ENCODE measurements around the gene RFX2.
"Not testable (repeated sequence)": the region's sequence is repeated elsewhere in the genome, so short reads cannot be mapped to it uniquely, and the experiment has no call there.

Gene RFX2

GRCh38 chr19:6116749-6117430 lies 6.6 kb upstream of the RFX2 start:
- DNase-seq (no peak), ATAC-seq (replicated peaks) (no peak)
- Mint-ChIP-seq H3K4me1 (ENCODE audit: low read depth in 2 of 2) (no peaks in the 10 kb centered on the region), H3K9me3 (peaks cover 0 to 2% of the 10 kb centered on the region in 2 donors), H3K4me3 (no peak overlapping the region), H3K27me3 (peaks cover 28 to 30% of the 10 kb centered on the region in 2 donors), H3K27ac (no peak overlapping the region), H3K36me3 (ENCODE audit: insufficient read depth) (no peaks in the 10 kb centered on the region)

DNA sequence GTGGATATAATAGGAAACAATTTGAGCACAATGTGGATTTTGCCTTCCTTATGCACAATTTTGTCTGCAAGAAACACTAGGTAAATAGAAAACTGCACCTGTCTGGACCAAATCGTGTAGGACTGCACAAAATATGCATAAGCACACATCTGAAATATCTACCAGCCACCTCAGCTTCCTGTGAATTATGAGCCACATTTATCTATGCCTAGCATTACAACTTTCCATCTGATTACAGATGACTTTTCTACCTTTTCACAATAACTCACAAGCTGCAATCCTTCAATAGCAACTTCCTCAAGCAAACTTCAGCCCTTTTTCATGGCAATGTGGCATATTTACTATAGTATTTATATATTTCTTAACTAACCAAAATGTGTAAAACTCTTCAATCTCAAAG lies 5.7 kb upstream of the RFX2 start:
- Mint-ChIP-seq H3K4me1 (ENCODE audit: low read depth in 2 of 2) (peaks cover 3 to 5% of the 10 kb centered on the region in 2 donors), H3K9me3 (peaks cover 0 to 2% of the 10 kb centered on the region in 2 donors), H3K27ac (no peak overlapping the region), H3K4me3 (no peak overlapping the region), H3K27me3 (peaks cover 28 to 30% of the 10 kb centered on the region in 2 donors), H3K36me3 (ENCODE audit: insufficient read depth) (no peaks in the 10 kb centered on the region)
- ATAC-seq (replicated peaks) (no peak), DNase-seq (no peak)

- Mint-ChIP-seq H3K9me3 (no peaks in the 10 kb centered on the region), H3K4me3 (no peak overlapping the region), H3K36me3 (ENCODE audit: insufficient read depth) (peaks cover 11% of the 10 kb centered on the region), H3K27me3 (peaks cover 22 to 32% of the 10 kb centered on the region in 2 donors), H3K27ac (no peak overlapping the region), H3K4me1 (ENCODE audit: low read depth in 2 of 2) (peaks cover 14 to 18% of the 10 kb centered on the region in 2 donors)
- DNase-seq (no peak), ATAC-seq (replicated peaks) (no peak)
Measured at GRCh38 chr19:6113616-6114188, 3.4 kb upstream of the RFX2 start.

DNA sequence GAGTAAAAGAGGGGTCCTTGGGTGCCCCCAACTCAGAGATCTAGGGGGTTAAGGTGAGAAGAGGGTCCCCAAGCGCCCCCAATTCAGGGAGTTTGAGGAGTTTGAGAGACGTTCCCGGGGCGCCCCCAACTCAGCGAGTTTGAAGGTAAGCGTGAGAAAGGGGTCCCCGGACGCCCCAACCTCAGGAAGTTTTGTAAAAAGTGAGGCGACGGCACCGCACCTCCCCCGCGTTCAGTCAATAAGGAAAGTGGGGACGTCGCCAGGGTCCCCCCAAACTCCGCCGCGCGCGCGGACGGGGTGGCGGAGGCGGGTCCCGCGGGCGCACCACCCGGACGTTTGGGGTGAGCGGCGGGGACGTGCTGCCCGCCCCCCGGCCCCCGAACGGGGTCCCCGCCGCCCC lies 353 bp downstream of the RFX2 start:
- H3K4me3 Mint-ChIP-seq: peak overlapping the region; percentile 91 to 95
- H3K9me3 Mint-ChIP-seq: no peaks in the 10 kb centered on the region
- peak overlapping the region; percentile 93 to 98 for H3K27ac Mint-ChIP-seq
- DNase-seq (no peak), ATAC-seq (replicated peaks) (peak; percentile 2)
- H3K27me3 Mint-ChIP-seq: peaks cover 24 to 31% of the 10 kb centered on the region in 2 donors
- H3K4me1 Mint-ChIP-seq (ENCODE audit: low read depth in 2 of 2): peaks cover 21 to 24% of the 10 kb centered on the region in 2 donors
- peaks cover 19% of the 10 kb centered on the region for H3K36me3 Mint-ChIP-seq (ENCODE audit: insufficient read depth)

- H3K27ac Mint-ChIP-seq: peak overlapping the region; percentile 93 to 98
- DNase-seq (peak; percentile 35 to 48 (median 44)), ATAC-seq (replicated peaks) (no peak)
- H3K36me3 Mint-ChIP-seq (ENCODE audit: insufficient read depth): peaks cover 28% of the 10 kb centered on the region
- H3K27me3 Mint-ChIP-seq: peaks cover 24 to 30% of the 10 kb centered on the region in 2 donors
- peak overlapping the region; percentile 91 to 95 for H3K4me3 Mint-ChIP-seq
- peaks cover 21 to 24% of the 10 kb centered on the region in 2 donors for H3K4me1 Mint-ChIP-seq (ENCODE audit: low read depth in 2 of 2)
- no peaks in the 10 kb centered on the region for H3K9me3 Mint-ChIP-seq
Measured at GRCh38 chr19:6108721-6109633, 1.3 kb downstream of the RFX2 start.

GRCh38 chr19:6106643-6107294 lies 3.5 kb downstream of the RFX2 start:
- peaks cover 28% of the 10 kb centered on the region for H3K36me3 Mint-ChIP-seq (ENCODE audit: insufficient read depth)
- peaks cover 21 to 24% of the 10 kb centered on the region in 2 donors for H3K4me1 Mint-ChIP-seq (ENCODE audit: low read depth in 2 of 2)
- peaks cover 22 to 24% of the 10 kb centered on the region in 2 donors for H3K27me3 Mint-ChIP-seq
- ATAC-seq (replicated peaks); H3K4me3 Mint-ChIP-seq; H3K27ac Mint-ChIP-seq; H3K9me3 Mint-ChIP-seq; DNase-seq: not testable (repeated sequence)

DNA sequence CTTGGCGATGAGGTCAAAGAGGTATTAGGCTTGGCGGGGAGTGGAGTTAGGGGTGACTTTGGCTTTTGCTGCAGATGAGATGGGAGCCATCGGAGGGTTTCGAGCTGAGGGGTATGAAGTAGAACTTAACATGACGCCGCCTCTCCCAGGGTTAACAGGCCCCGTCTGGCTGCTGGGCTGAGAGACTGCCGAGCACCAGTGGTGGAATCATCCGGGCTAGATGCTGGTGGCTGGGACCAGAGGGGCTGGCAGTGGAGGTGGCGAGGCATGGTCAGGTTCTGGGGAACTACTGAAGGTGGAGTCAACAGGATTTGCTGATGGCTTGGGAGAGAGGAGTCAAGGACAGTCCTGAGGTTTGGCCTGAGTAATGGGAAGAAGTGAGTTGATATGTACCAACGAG lies 4.9 kb downstream of the RFX2 start:
- no peak for DNase-seq
- H3K27ac Mint-ChIP-seq: no peak overlapping the region
- no peak for ATAC-seq (replicated peaks)
- H3K36me3 Mint-ChIP-seq (ENCODE audit: insufficient read depth): peaks cover 28% of the 10 kb centered on the region
- peaks cover 17 to 18% of the 10 kb centered on the region in 2 donors for H3K4me1 Mint-ChIP-seq (ENCODE audit: low read depth in 2 of 2)
- no peaks in the 10 kb centered on the region for H3K9me3 Mint-ChIP-seq
- peaks cover 22 to 24% of the 10 kb centered on the region in 2 donors for H3K27me3 Mint-ChIP-seq
- H3K4me3 Mint-ChIP-seq: no peak overlapping the region

DNA sequence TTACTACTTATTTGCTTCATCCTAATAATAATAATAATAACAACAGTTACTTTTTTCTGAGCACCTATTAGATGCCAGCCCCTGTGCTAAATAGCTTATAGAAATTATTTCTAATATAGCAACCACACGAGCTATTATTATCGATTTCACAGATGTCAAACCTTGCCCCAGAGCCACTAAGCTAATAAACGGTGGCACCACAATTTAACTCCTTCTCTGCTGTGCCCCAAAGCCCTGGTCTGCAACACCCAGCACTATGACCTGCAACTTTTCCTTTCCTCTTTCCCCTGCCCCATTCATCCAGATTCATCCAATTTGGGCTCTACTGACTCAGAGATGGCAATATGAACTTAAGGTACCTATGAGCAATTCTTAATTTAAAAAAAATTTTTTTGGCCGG lies 6.4 kb downstream of the RFX2 start:
- H3K36me3 Mint-ChIP-seq (ENCODE audit: insufficient read depth): peaks cover 21% of the 10 kb centered on the region

GRCh38 chr19:6103217-6103644 lies 7.1 kb downstream of the RFX2 start:
- Mint-ChIP-seq H3K27ac (no peak overlapping the region), H3K27me3 (peaks cover 4 to 8% of the 10 kb centered on the region in 2 donors), H3K4me1 (ENCODE audit: low read depth in 2 of 2) (peaks cover 6 to 7% of the 10 kb centered on the region in 2 donors), H3K9me3 (peaks cover 0 to 3% of the 10 kb centered on the region in 2 donors), H3K4me3 (no peak overlapping the region), H3K36me3 (ENCODE audit: insufficient read depth) (peaks cover 15% of the 10 kb centered on the region)
- ATAC-seq (replicated peaks): no peak
- no peak for DNase-seq

More for the DNA sequence above, 6.4 kb downstream of the RFX2 start:
- Mint-ChIP-seq H3K27ac (no peak overlapping the region), H3K9me3 (peaks cover 0 to 3% of the 10 kb centered on the region in 2 donors), H3K4me3 (no peak overlapping the region), H3K4me1 (ENCODE audit: low read depth in 2 of 2) (peaks cover 12 to 14% of the 10 kb centered on the region in 2 donors), H3K27me3 (peaks cover 11 to 15% of the 10 kb centered on the region in 2 donors)
- DNase-seq (no peak), ATAC-seq (replicated peaks) (no peak)

DNA sequence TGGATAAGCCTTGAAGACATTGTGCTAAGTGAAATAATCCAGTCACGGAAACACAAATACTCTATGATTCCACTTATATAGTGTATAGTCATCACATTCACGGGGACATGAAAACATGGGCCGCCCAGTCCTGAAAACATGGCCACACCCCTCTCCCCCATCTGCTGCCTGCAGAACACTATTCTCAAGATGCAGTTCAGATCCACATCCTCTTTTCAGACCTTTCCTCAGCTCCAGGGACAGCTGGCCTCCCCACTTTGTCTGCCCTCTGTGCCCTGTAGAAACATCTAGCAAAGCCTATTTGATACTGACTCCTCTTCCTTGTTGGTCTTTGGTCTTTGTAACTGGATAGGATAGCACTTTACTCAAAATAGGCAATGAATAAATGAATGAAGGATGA lies 8.3 kb downstream of the RFX2 start:
- H3K4me3 Mint-ChIP-seq: no peak overlapping the region
- no peak for DNase-seq
- H3K27me3 Mint-ChIP-seq: peaks cover 0 to 4% of the 10 kb centered on the region in 2 donors
- H3K36me3 Mint-ChIP-seq (ENCODE audit: insufficient read depth): peaks cover 16% of the 10 kb centered on the region
- ATAC-seq (replicated peaks): no peak
- peaks cover 3 to 6% of the 10 kb centered on the region in 2 donors for H3K4me1 Mint-ChIP-seq (ENCODE audit: low read depth in 2 of 2)
- no peak overlapping the region for H3K27ac Mint-ChIP-seq
- peaks cover 0 to 3% of the 10 kb centered on the region in 2 donors for H3K9me3 Mint-ChIP-seq

DNA sequence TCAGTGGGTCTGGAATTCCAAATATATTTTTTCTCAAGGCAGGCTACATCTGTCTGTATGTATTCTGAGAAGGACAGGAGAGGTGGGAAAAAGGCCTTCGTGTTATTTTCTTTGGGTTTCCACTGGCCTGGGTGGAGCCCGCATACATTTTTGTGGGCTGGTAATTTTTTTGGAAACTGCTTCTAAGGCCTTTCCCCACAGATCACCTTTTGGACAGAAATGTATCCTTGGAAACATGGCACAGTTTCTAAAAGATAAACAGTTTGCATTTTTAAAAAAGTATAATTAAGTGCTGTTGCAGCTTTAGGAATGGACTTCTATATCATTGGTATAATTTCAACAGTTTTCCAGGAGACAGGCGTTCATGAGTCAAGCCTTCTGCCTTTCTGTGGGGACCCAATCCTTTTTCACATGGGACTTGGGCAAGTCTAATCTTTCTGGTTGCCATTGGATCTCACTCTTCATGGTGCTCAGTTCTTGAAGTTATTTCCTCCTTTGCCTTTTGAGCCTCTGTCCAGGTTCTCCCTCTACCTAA lies 8.9 kb downstream of the RFX2 start:
- Mint-ChIP-seq H3K4me3 (no peak overlapping the region), H3K36me3 (ENCODE audit: insufficient read depth) (peaks cover 20% of the 10 kb centered on the region), H3K27ac (no peak overlapping the region), H3K4me1 (ENCODE audit: low read depth in 2 of 2) (peaks cover 3 to 6% of the 10 kb centered on the region in 2 donors), H3K9me3 (peaks cover 0 to 3% of the 10 kb centered on the region in 2 donors), H3K27me3 (peaks cover 0 to 4% of the 10 kb centered on the region in 2 donors)
- DNase-seq (no peak), ATAC-seq (replicated peaks) (no peak)

DNA sequence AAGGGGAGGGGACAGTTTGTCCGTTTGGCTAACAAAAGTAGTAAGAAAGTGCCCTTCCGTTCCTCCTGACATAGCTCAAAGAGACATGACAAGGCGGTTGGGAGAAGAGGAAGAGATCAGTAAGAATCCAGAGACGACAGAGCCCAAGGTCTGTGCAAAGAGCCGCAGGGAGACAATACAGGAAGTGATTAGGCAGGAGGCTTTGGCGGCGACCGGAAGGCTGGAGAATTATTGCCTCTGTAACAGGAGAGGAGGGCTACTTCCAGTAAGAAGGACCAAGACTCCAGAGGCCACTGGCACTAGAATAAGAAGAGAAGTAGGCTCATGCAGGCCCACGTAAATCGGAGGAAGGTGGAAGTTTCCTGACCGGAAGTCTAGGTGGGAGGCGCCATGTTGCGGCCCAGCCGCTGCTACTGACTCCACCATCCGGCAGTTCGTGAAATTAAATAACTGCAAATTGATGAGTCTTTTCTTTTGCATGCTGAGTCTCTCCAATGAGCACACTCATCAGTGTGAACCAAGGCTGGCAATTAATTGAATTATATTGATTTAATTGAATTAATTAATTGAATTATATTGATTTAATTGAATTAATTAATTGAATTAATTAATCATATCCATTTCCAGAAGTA lies 9.9 kb downstream of the RFX2 start:
- peaks cover 20% of the 10 kb centered on the region for H3K36me3 Mint-ChIP-seq (ENCODE audit: insufficient read depth)
- H3K9me3 Mint-ChIP-seq: peaks cover 0 to 3% of the 10 kb centered on the region in 2 donors
- H3K27ac Mint-ChIP-seq: peak overlapping the region in 1 of 2 donors; percentile 77
- DNase-seq (peak in 1 of 3 experiments; percentile 6), ATAC-seq (replicated peaks) (peak; percentile 58)
- peak overlapping the region; percentile 10 to 56 for H3K4me3 Mint-ChIP-seq
- peaks cover 0 to 2% of the 10 kb centered on the region in 2 donors for H3K27me3 Mint-ChIP-seq
- H3K4me1 Mint-ChIP-seq (ENCODE audit: low read depth in 2 of 2): peaks cover 3 to 6% of the 10 kb centered on the region in 2 donors
